Activated CD8-positive, alpha-beta T cell treated with anti-CD3 and anti-CD28 coated beads for 36 hours (primary cell): ENCODE results near the gene POLD2. TPM values are rescaled to one million over a fixed set of nuclear protein-coding genes. Genes with fewer than 3 reads are reported as not detected.
A peak's percentile ranks its signal among the peaks of the same experiment; 100 is the strongest.

Experiments used
- ATAC-seq: fragments of 200-7000 bp; cut with Tn5 transposase; one replicate; pipeline ENCODE4 v1.10.0; 2021; ENCODE audit warnings: mild to moderate bottlenecking, moderate library complexity
- CTCF ChIA-PET: fragments of 350-600 bp; sonication (Branson Sonifier 250); formaldehyde crosslinking; loops from one replicate; lab custom pipeline; 2021; ENCODE audit warnings: antibody characterized with exemption; lab: Charles Lee
- POLR2A ChIA-PET: fragments of 350-600 bp; sonication (Branson Sonifier 250); formaldehyde crosslinking; loops from one replicate; lab custom pipeline; 2021; ENCODE audit warnings: antibody characterized with exemption; lab: Charles Lee
- DNase-seq: peaks from one replicate; pipeline ENCODE4 v3.0.0-alpha.2; 2020
- H3K27ac Mint-ChIP-seq: one replicate; pipeline ENCODE4 v1.8.0; 2021; ENCODE audit warnings: mild to moderate bottlenecking, mixed read lengths
- H3K27me3 Mint-ChIP-seq: one replicate; pipeline ENCODE4 v1.8.0; 2021; ENCODE audit warnings: mixed read lengths
- H3K36me3 Mint-ChIP-seq: one replicate; pipeline ENCODE4 v1.8.0; 2021; ENCODE audit warnings: low read depth, mixed read lengths
- H3K4me1 Mint-ChIP-seq: one replicate; pipeline ENCODE4 v1.8.0; 2021; ENCODE audit warnings: low read depth, mixed read lengths
- H3K4me3 Mint-ChIP-seq: one replicate; pipeline ENCODE4 v1.8.0; 2021; ENCODE audit warnings: mild to moderate bottlenecking, moderate library complexity, mixed read lengths
- H3K9me3 Mint-ChIP-seq: one replicate; pipeline ENCODE4 v1.8.0; 2021; ENCODE audit warnings: mixed read lengths
- CTCF ChIP-seq: fragments of 200-600 bp; IDR thresholded peaks from one replicate; pipeline ENCODE4 v1.8.0; 2022; ENCODE audit warnings: antibody characterized with exemption, mild to moderate bottlenecking
- intact Hi-C: fragments of 100-400 bp; cut with micrococcal nuclease; formaldehyde crosslinking; loops from one replicate; pipeline ENCODE4 v1.10.0; 2022
- total RNA-seq, 2 experiments: library from RNA; stranded (reverse); gene quantifications; one replicate each; pipeline ENCODE4 v1.2.3, GENCODE V29; 2021

Gene POLD2
- total RNA-seq, 2 experiments from 2014 or later: 243 to 251 TPM

- no peak for ATAC-seq
- ChIA-PET CTCF (interaction anchor here (1.0 to 1.1 kb wide), 3 partner anchors 8 to 130 kb away, joined by 3 to 4 read pairs (median 4); no protein-coding TSS in a partner anchor), POLR2A (interaction anchor here (0.6 to 1.3 kb wide), 4 partner anchors 9 to 27 kb away, joined by 3 to 4 read pairs (median 3); partner anchors contain the start of gene DBNL)
- Mint-ChIP-seq H3K4me1 (peaks cover 32% of the 10 kb centered on the region), H3K36me3 (peaks cover 23% of the 10 kb centered on the region), H3K27me3 (no peaks in the 10 kb centered on the region), H3K9me3 (no peaks in the 10 kb centered on the region), H3K27ac (peak overlapping the region; percentile 77), H3K4me3 (no peak overlapping the region)
- intact Hi-C loops: no loop called here
- TF ChIP-seq CTCF: peak; percentile 59
- DNase-seq: no peak
These were observed 51.5 kb downstream of the POLD2 start for GRCh38 chr7:44071726-44072363.

- Mint-ChIP-seq H3K4me3 (no peak overlapping the region), H3K27ac (no peak overlapping the region), H3K9me3 (no peaks in the 10 kb centered on the region), H3K4me1 (peaks cover 39% of the 10 kb centered on the region), H3K27me3 (no peaks in the 10 kb centered on the region), H3K36me3 (peaks cover 4% of the 10 kb centered on the region)
- ATAC-seq (no peak), DNase-seq (no peak)
- intact Hi-C loops: no loop called here
- ChIA-PET CTCF (interaction anchor here (0.9 to 1.0 kb wide), 2 partner anchors 13 to 467 kb away, joined by 3 to 4 read pairs; no protein-coding TSS in a partner anchor), POLR2A (interaction anchor here (0.8 to 6.5 kb wide), 8 partner anchors 10 to 63 kb away, joined by 3 to 79 read pairs (median 12); partner anchors contain the start of gene DBNL)
- no peak for TF ChIP-seq CTCF
These were observed 55.3 kb downstream of the POLD2 start for GRCh38 chr7:44068054-44068453.

DNA sequence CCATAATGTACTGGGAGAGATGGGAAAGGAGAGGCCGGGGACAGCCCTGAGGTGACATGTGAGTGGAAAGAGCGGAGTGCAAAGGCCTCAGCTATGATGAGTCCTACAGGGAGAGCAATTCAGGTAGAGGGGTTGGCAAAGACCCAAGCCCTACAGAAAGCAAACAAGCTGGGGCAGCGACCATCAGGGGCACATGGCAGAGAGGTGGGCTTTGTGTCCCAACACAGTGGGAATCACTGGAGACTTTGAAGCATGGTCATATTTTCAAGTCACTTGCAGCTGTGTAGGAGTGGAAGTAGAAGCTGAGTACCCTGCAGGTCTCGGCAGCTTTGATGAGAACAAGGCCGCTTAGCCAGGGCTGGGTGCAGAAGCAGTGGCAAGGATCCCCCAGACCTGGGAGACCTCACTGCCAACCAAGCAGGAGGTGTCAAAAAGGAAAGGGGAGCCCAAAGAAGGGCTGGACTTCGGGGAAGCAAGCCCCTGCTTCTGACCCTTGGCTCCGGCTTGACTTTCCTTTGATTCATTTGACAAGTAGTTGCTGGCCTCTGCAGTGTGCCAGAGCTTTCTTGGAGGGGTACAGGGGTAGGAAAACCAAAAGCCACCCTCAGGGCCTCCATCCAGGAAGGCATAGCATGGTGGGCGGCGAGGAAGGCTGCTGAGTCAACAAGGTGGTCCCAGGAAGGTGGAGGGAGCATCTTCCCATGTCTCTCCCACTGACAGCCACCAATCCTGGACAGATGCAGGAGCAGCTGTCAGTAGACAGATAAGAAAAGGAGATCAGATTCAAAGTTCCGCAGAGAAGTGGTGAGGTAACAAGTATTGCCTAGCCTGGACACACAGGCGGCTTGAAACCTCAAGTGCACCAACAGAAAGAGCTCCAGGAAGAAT lies 56.0 kb downstream of the POLD2 start:
- no peak overlapping the region for H3K4me3 Mint-ChIP-seq
- ATAC-seq (no peak), DNase-seq (no peak)
- H3K36me3 Mint-ChIP-seq: no peaks in the 10 kb centered on the region
- ChIA-PET CTCF (interaction anchor here (0.9 kb wide), 1 partner anchor 14 kb away, joined by 4 read pairs; no protein-coding TSS in a partner anchor), POLR2A (interaction anchor here (0.7 to 6.5 kb wide), 10 partner anchors 10 to 190 kb away, joined by 3 to 79 read pairs (median 7); partner anchors contain the start of gene DBNL)
- no peaks in the 10 kb centered on the region for H3K9me3 Mint-ChIP-seq
- H3K27me3 Mint-ChIP-seq: no peaks in the 10 kb centered on the region
- peaks cover 33% of the 10 kb centered on the region for H3K4me1 Mint-ChIP-seq
- no peak for TF ChIP-seq CTCF
- intact Hi-C loops: no loop called here
- H3K27ac Mint-ChIP-seq: no peak overlapping the region

DNA sequence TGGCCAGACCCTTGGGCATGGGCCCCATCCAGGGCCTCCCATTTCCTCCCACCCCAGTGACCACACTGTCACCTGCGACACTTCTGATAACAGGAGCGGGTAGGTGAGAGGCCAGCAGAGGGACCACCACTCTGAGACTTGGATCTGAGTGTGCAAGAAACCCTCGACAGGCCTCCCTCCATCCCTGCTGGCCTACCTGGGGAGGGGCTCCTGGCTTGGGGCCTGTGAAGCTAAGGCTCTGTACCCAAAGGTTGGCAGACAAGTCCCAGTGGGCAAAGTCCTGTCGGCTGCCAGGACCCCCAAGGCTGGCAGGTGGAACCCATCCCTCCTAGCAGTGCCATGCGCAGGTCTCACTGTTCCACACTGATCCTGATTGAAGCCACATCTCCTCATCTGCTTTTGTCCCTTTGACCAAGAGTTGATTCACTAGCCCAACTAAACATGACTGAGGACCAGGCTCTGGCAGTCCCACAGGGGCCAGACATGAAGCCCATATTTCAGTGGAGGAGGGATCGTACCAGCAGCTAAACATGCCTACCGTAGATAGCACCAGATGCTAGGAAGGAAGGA lies 56.8 kb downstream of the POLD2 start:
- no peak overlapping the region for H3K27ac Mint-ChIP-seq
- ChIA-PET POLR2A (interaction anchor here (0.7 to 6.5 kb wide), 9 partner anchors 10 to 190 kb away, joined by 3 to 79 read pairs (median 10); partner anchors contain the start of gene DBNL), CTCF (interaction anchor here (1.1 kb wide), 1 partner anchor 14 kb away, joined by 3 read pairs; no protein-coding TSS in a partner anchor)
- H3K4me1 Mint-ChIP-seq: peaks cover 31% of the 10 kb centered on the region
- no peaks in the 10 kb centered on the region for H3K9me3 Mint-ChIP-seq
- peaks cover 1% of the 10 kb centered on the region for H3K36me3 Mint-ChIP-seq
- no peak overlapping the region for H3K4me3 Mint-ChIP-seq
- no peaks in the 10 kb centered on the region for H3K27me3 Mint-ChIP-seq
- DNase-seq (peak; percentile 27), ATAC-seq (peak; percentile 24)
- intact Hi-C loops: no loop called here
- no peak for TF ChIP-seq CTCF
